Suprapubic skin (tissue), 4 donors: ENCODE data around the gene CERS1. TPM values are rescaled to one million over a fixed set of nuclear protein-coding genes. Genes with fewer than 3 reads are reported as not detected.

Experiments
- DNase-seq, 2 donors: peaks; one replicate each; pipeline ENCODE4 v3.0.0-alpha.2; 2019; ENCODE audit warnings: low spot score in 2 of 2
- H3K27ac ChIP-seq: fragments of 200-600 bp; sonication (generic); one replicate; pipeline ENCODE4 v1.5.1; 2019
- H3K27me3 ChIP-seq: fragments of 200-600 bp; sonication (generic); one replicate; pipeline ENCODE4 v1.5.1; 2019
- H3K36me3 ChIP-seq: fragments of 200-600 bp; sonication (generic); one replicate; pipeline ENCODE4 v1.5.1; 2019
- H3K4me1 ChIP-seq: fragments of 200-600 bp; sonication (generic); one replicate; pipeline ENCODE4 v1.5.1; 2019
- H3K4me3 ChIP-seq: fragments of 200-600 bp; sonication (generic); one replicate; pipeline ENCODE4 v1.5.1; 2019; ENCODE audit warnings: mild to moderate bottlenecking
- H3K9me3 ChIP-seq: fragments of 200-600 bp; sonication (generic); one replicate; pipeline ENCODE4 v1.5.1; 2019
- CTCF ChIP-seq, 2 donors: fragments of 200-600 bp in 1 of 2; fragments of 450-650 bp in 1 of 2; sonication (generic) in 1 of 2; IDR thresholded peaks; one replicate each; pipeline ENCODE4 v1.5.1; 2016 to 2019; ENCODE audit warnings: antibody characterized with exemption in 2 of 2, mild to moderate bottlenecking in 1 of 2, moderate library complexity in 1 of 2
- EP300 ChIP-seq: sonication (generic); formaldehyde crosslinking; IDR thresholded peaks from one replicate; pipeline ENCODE4 v1.6.1; 2017; ENCODE audit warnings: antibody characterized with exemption
- POLR2A ChIP-seq, 2 donors: fragments of 450-650 bp; IDR thresholded peaks; one replicate each; pipeline ENCODE4 v1.6.1; 2017; ENCODE audit warnings: antibody characterized with exemption in 2 of 2, mild to moderate bottlenecking in 2 of 2, moderate library complexity in 2 of 2
- POLR2AphosphoS5 ChIP-seq, 3 donors: sonication (generic); formaldehyde crosslinking; IDR thresholded peaks; one replicate each; pipeline ENCODE4 v1.6.1; 2017; ENCODE audit warnings: antibody characterized with exemption in 3 of 3
- WGBS: methylation state at CpG from one replicate; pipeline ENCODE4 v1.1.5; 2018; 5-methylcytosine and 5-hydroxymethylcytosine counted together
- total RNA-seq, 4 donors: library from RNA; depleted of rRNA; stranded (reverse); fragments of >200 nt; gene quantifications; one replicate each; pipeline ENCODE4 v1.1.0, GENCODE V29; 2016

CERS1 gene
- total RNA-seq, 4 donors from 2014 or later = 0.68 TPM; not detected in 3

- Histone ChIP-seq H3K4me3 (peak overlapping the region; percentile 52), H3K27ac (no peak overlapping the region), H3K4me1 (peaks cover 26% of the 10 kb centered on the region), H3K36me3 (peaks cover 27% of the 10 kb centered on the region), H3K27me3 (peaks cover 35% of the 10 kb centered on the region), H3K9me3 (no peaks in the 10 kb centered on the region)
- no peak for DNase-seq
- WGBS = 25% methylated on average over 26 of the region's 33 CpGs
- TF ChIP-seq EP300 = no peak
- no peak for TF ChIP-seq POLR2A (IDR thresholded peaks at IDR 0.05)
- TF ChIP-seq CTCF (IDR thresholded peaks at IDR 0.05) = no peak
- TF ChIP-seq POLR2AphosphoS5 (IDR thresholded peaks at IDR 0.05) = no peak
Observed at GRCh38 chr19:18896421-18896841, 473 bp upstream of the CERS1 start.

DNA sequence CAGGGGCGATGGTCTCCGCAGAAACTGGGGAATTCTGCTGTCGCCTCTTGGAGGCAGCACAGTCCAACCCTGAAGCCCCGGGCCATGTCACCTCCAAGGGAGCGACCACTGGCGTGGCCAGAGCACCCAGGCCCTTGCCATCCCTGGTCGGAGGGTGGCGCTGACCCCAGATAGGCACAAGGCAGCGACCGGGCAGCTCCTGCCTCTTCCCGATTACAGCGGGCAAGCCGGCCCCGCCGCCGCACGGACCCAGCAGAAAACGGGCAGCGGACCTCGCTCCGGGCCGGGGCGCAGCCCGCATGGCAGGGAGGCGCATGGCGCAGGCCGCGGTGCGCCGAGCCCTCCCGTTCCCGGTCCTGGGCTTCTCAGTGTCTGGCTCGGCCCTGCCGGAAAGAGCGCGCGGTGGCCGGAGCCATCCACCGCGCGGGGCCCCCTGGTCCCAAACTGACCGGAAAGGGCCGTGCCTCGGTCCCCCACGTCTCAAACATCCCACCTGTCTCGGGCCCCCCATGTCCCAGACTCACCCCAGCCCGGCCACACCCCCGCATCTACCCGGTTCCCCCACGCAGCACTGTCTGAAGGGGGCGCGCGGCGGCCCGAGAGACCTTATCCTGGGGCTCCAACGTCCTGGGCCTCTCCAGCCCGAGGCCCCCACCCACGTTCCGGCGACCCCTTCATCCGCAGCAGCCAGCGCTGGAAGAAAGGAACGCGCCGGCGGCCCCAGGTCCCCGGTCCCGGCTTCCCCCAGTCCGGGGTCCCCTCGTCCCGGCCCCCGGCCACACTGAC is 727 bp downstream of the CERS1 start:
- TF ChIP-seq EP300 (no peak), POLR2AphosphoS5 (IDR thresholded peaks at IDR 0.05) (no peak), CTCF (IDR thresholded peaks at IDR 0.05) (no peak), POLR2A (IDR thresholded peaks at IDR 0.05) (no peak)

GRCh38 chr19:18894254-18895037 is 1.5 kb downstream of the CERS1 start:
- TF ChIP-seq CTCF (IDR thresholded peaks at IDR 0.05) (no peak), POLR2AphosphoS5 (IDR thresholded peaks at IDR 0.05) (no peak), POLR2A (IDR thresholded peaks at IDR 0.05) (no peak), EP300 (no peak)
- Histone ChIP-seq H3K9me3 (no peaks in the 10 kb centered on the region), H3K4me3 (peak overlapping the region; percentile 52), H3K27ac (no peak overlapping the region), H3K4me1 (peaks cover 26% of the 10 kb centered on the region), H3K36me3 (peaks cover 7% of the 10 kb centered on the region), H3K27me3 (peaks cover 35% of the 10 kb centered on the region)
- no peak for DNase-seq
- WGBS = 7% methylated on average over 11 of the region's 28 CpGs

More for the DNA sequence above, 727 bp downstream of the CERS1 start:
- peak overlapping the region; percentile 52 for H3K4me3 ChIP-seq
- under 1% methylated on average over 30 of the region's 72 CpGs for WGBS
- peaks cover 15% of the 10 kb centered on the region for H3K36me3 ChIP-seq
- peaks cover 26% of the 10 kb centered on the region for H3K4me1 ChIP-seq
- peaks cover 35% of the 10 kb centered on the region for H3K27me3 ChIP-seq
- no peaks in the 10 kb centered on the region for H3K9me3 ChIP-seq
- DNase-seq = no peak
- H3K27ac ChIP-seq = no peak overlapping the region

DNA sequence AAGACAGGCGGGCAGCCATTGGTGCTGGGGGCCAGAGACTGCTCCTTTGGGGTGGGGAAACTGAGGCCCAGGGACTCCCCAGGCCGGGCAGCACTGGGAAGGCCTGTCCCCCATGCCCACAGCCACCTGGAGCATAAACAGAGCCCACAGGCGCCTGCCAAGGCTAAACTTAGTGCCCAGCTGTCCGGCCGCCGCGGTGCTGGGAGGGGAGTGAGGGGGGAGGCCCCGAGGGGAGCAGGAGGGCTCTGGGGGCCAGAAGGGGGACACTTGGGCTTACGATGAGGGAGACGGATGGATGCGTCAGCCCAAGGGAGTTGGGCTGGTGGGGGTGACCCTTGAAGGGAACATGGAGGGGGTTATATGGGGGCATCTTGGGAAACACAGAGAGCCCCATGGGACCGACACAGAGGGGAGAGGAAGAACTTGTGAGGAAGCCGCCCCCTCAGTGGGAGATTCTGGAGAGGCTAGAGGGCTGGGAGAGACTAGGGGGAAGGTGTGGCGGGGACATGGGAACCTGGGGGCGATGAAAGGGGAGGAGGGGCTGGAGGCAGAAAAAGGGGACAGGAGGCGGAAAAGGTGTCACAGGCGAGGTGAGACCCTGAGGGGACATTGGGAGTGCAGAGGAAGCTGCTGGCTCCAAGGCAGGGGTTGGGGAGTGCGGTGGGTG is 2.2 kb downstream of the CERS1 start:
- Histone ChIP-seq H3K27ac (no peak overlapping the region), H3K36me3 (peaks cover under 1% of the 10 kb centered on the region), H3K4me3 (no peak overlapping the region), H3K4me1 (peaks cover 26% of the 10 kb centered on the region), H3K27me3 (peaks cover 35% of the 10 kb centered on the region), H3K9me3 (no peaks in the 10 kb centered on the region)
- TF ChIP-seq POLR2AphosphoS5 (IDR thresholded peaks at IDR 0.05) (no peak), EP300 (no peak), CTCF (IDR thresholded peaks at IDR 0.05) (no peak), POLR2A (IDR thresholded peaks at IDR 0.05) (no peak)
- DNase-seq = no peak
- 58% methylated on average over 18 of the region's 18 CpGs for WGBS
